Prostate gland (tissue), 2 donors: Measurements from ENCODE around the gene PNP. TPM values are rescaled to one million over a fixed set of nuclear protein-coding genes. Genes with fewer than 3 reads are reported as not detected.

Experiments
- DNase-seq: peaks from one replicate; pipeline ENCODE4 v3.0.0-alpha.2; 2019; ENCODE audit warnings: low spot score
- H3K27ac ChIP-seq, 2 donors: fragments of 200-600 bp; sonication (generic); 2 replicates each; pipeline ENCODE4 v1.5.1; 2017 to 2019
- H3K27me3 ChIP-seq: fragments of 200-600 bp; sonication (generic); replicated peaks from 2 replicates; pipeline ENCODE4 v1.5.1; 2019; ENCODE audit not compliant: insufficient read depth
- H3K36me3 ChIP-seq, 2 donors: fragments of 200-600 bp; sonication (generic); 1 replicate in 1 of 2; 2 replicates in 1 of 2; pipeline versions ENCODE4 v1.5.1 to v1.8.1; 2017 to 2019
- H3K4me1 ChIP-seq: fragments of 200-600 bp; sonication (generic); replicated peaks from 2 replicates; pipeline ENCODE4 v1.5.1; 2019
- H3K4me3 ChIP-seq, 2 donors: fragments of 200-600 bp; sonication (generic); 2 replicates each; pipeline ENCODE4 v1.5.1; 2017 to 2019
- H3K9me3 ChIP-seq: fragments of 200-600 bp; sonication (generic); 2 replicates; pipeline ENCODE4 v1.5.1; 2017
- POLR2A ChIP-seq: fragments of 450-650 bp; IDR thresholded peaks from one replicate; pipeline ENCODE4 v1.6.1; 2016; ENCODE audit warnings: antibody characterized with exemption, mild to moderate bottlenecking
- POLR2AphosphoS5 ChIP-seq: sonication (generic); formaldehyde crosslinking; IDR thresholded peaks from one replicate; pipeline ENCODE4 v1.6.1; 2017; ENCODE audit warnings: antibody characterized with exemption
- WGBS: methylation state at CpG from one replicate; pipeline ENCODE4 v1.1.5; 2018; 5-methylcytosine and 5-hydroxymethylcytosine counted together
- intact Hi-C: fragments of 100-400 bp; cut with DNase I; formaldehyde crosslinking; loops from one replicate; pipeline ENCODE4 v1.14.2; 2022
- total RNA-seq, 2 donors: library from RNA; depleted of rRNA; stranded (reverse); fragments of >200 nt; gene quantifications; one replicate each; pipeline ENCODE4 v1.1.0, GENCODE V29; 2016
- TF ChIP-seq, protein P1 (sequence below), 4 experiments: fragments of 200-600 bp in 2 of 4; fragments of 450-650 bp in 2 of 4; sonication (generic) in 2 of 4; IDR thresholded peaks; 1 replicate in 3 of 4; 2 replicates in 1 of 4; pipeline ENCODE4 v1.5.1; 2016 to 2019; ENCODE audit warnings: antibody characterized with exemption in 4 of 4, mild to moderate bottlenecking in 2 of 4, moderate library complexity in 2 of 4

PNP gene
- total RNA-seq, 2 donors from 2014 or later: 14.2 to 20.3 TPM

DNA sequence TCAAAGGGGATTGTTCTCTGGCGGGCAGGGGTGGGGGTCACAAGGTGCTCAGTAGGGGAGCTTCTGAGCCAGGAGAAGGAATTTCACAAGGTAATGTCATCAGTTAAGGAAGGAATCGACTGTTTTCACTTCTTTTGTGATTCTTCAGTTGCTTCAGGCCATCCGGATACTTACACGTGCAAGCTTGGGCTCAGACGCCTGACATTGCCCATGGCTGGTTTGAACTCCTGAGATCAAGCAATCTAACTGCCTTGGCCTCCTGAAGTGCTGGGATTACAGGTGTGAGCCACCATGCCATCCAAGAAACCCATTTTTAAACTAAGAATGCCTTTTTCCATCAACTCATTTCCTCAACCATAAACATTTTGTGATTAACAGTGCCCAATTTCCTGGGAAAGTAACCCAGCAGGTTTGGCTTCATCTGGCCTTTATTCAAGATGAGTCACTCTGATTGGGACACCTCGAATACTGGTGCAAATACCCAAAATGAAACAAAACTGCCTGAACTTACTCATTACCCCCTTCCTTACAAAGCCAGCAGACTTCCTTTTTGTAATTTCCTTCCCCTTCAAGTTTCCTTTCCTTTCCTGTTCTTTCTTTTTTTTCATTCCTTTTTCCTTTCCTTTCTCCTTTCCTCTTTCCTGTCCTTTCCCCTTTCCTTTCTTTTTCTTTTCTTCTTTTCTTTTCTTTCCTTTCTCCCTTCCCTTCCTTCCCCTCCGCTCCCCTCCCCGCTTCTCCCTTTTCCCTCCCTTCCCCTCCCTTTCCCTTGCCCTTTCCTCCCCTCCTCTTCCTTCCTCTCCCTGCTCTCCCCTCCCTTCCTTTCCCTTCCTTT is 25.9 kb downstream of the PNP start:
- Histone ChIP-seq H3K9me3 (no peaks in the 10 kb centered on the region), H3K4me1 (no peaks in the 10 kb centered on the region), H3K27me3 (no peaks in the 10 kb centered on the region), H3K36me3 (no peaks in the 10 kb centered on the region), H3K4me3 (no peak overlapping the region), H3K27ac (no peak overlapping the region)
- peak; percentile 9 for DNase-seq
- WGBS: 70% methylated on average over 8 of the region's 8 CpGs
- intact Hi-C loops: no loop called here
- TF ChIP-seq POLR2AphosphoS5: no peak

DNA sequence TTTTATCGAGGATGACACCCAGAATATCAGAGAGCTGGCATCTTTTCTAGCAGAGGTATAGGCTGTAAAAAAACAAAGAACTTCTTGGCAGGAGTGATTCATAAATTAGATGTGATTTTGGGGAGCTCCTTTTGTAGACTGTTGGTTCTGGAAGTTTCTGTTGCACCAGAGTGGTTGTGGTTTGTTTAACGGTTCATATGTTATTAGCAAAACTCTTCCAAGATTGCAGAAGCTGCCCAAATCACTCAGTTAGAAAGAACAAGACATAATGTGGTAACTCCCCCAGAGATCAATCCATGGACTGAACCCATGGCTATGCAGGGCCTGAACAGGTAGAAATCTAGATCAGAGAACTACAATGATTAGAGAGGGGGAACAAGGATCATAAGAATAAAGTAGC is 29.4 kb downstream of the PNP start:
- TF ChIP-seq POLR2A (no peak), POLR2AphosphoS5 (no peak)
- TF ChIP-seq, protein P1, sequence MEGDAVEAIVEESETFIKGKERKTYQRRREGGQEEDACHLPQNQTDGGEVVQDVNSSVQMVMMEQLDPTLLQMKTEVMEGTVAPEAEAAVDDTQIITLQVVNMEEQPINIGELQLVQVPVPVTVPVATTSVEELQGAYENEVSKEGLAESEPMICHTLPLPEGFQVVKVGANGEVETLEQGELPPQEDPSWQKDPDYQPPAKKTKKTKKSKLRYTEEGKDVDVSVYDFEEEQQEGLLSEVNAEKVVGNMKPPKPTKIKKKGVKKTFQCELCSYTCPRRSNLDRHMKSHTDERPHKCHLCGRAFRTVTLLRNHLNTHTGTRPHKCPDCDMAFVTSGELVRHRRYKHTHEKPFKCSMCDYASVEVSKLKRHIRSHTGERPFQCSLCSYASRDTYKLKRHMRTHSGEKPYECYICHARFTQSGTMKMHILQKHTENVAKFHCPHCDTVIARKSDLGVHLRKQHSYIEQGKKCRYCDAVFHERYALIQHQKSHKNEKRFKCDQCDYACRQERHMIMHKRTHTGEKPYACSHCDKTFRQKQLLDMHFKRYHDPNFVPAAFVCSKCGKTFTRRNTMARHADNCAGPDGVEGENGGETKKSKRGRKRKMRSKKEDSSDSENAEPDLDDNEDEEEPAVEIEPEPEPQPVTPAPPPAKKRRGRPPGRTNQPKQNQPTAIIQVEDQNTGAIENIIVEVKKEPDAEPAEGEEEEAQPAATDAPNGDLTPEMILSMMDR (IDR thresholded peaks at IDR 0.05): no peak
- Histone ChIP-seq H3K9me3 (no peaks in the 10 kb centered on the region), H3K4me3 (no peak overlapping the region), H3K27ac (no peak overlapping the region), H3K4me1 (no peaks in the 10 kb centered on the region), H3K36me3 (no peaks in the 10 kb centered on the region), H3K27me3 (no peaks in the 10 kb centered on the region)
- intact Hi-C loops: no loop called here
- no peak for DNase-seq
- WGBS: 69% methylated on average over 2 of the region's 2 CpGs

DNA sequence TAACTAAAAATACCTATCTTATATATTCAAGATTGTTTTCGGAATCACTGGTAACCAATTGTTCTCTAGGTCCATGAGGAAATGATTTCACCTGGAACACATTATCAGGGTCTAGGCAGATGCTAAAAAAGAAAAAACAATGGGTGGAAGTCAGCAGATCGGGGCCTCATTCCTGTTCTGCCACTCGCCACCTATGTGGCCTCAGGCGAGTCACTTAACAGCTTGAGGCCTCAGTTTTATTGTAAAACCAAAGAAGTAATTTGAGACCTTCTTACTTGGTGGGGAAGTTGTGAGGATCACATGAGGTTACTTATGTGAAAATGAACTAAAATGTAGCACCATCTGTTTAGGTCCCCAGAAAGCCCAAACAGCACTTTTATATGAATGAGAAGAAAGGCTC is 29.9 kb downstream of the PNP start:
- intact Hi-C loops: no loop called here
- Histone ChIP-seq H3K9me3 (no peaks in the 10 kb centered on the region), H3K4me3 (no peak overlapping the region), H3K27me3 (no peaks in the 10 kb centered on the region), H3K27ac (no peak overlapping the region), H3K4me1 (no peaks in the 10 kb centered on the region), H3K36me3 (no peaks in the 10 kb centered on the region)
- 49% methylated on average over 4 of the region's 4 CpGs for WGBS
- DNase-seq: no peak
- TF ChIP-seq POLR2AphosphoS5: no peak
- TF ChIP-seq POLR2A: no peak
- TF ChIP-seq, protein P1 (IDR thresholded peaks at IDR 0.05): no peak

DNA sequence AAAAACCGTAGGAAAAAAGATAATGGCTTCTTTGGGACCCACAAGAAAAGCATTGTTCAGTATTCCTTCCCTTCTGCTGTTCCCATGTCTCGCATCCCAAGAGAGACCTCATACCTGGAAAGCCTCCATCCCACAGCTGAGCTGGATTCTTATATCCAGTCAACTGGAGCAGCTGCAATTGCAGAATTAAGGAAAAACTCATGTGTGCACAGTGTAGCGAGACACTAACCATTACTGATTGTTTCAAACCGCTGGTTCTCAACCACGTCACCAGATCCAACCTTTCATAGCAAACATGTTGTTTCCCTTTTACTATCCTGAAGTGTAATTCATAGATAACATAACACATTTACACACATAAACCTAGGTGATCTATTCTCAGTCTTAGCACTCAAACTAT is 30.7 kb downstream of the PNP start:
- WGBS: 89% methylated on average over 5 of the region's 5 CpGs
- DNase-seq: no peak
- no peak overlapping the region for H3K27ac ChIP-seq
- intact Hi-C loops: no loop called here
- H3K4me1 ChIP-seq: no peaks in the 10 kb centered on the region
- H3K9me3 ChIP-seq: no peaks in the 10 kb centered on the region
- TF ChIP-seq POLR2A: no peak
- TF ChIP-seq, protein P1 (IDR thresholded peaks at IDR 0.05): no peak
- no peak for TF ChIP-seq POLR2AphosphoS5
- H3K36me3 ChIP-seq: no peaks in the 10 kb centered on the region
- no peaks in the 10 kb centered on the region for H3K27me3 ChIP-seq
- H3K4me3 ChIP-seq: no peak overlapping the region

DNA sequence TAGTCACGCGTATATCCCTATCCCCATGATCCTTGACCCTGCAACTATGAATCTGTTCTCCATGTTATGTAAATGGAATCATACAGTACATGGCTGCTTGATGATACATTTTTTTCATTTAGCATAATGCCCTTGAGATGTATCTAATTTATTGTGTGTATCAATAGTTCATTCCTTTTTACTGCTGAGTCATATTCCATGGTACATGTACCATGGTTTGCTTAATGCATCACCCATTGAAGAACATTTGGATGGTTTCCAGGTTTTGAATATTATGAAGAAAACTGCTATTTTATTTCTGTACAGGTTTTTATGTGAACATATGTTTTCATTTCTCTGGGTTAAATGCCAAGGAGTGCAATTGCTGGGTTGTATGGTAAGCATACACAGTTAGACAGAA is 32.1 kb downstream of the PNP start:
- no peaks in the 10 kb centered on the region for H3K4me1 ChIP-seq
- intact Hi-C loops: no loop called here
- WGBS: 100% methylated on average over 2 of the region's 2 CpGs
- H3K4me3 ChIP-seq: no peak overlapping the region
- no peaks in the 10 kb centered on the region for H3K36me3 ChIP-seq
- no peaks in the 10 kb centered on the region for H3K9me3 ChIP-seq
- DNase-seq: no peak
- H3K27me3 ChIP-seq: no peaks in the 10 kb centered on the region
- H3K27ac ChIP-seq: no peak overlapping the region
- TF ChIP-seq POLR2A (no peak), POLR2AphosphoS5 (no peak)
- TF ChIP-seq, protein P1 (IDR thresholded peaks at IDR 0.05): no peak
